GM23338 (cell line): ENCODE results near the gene CCDC179. TPM values are rescaled to one million over a fixed set of nuclear protein-coding genes. Genes with fewer than 3 reads are reported as not detected.
A peak's percentile ranks its signal among the peaks of the same experiment; 100 is the strongest.

ENCODE experiments used
- ATAC-seq: fragments of 200-7000 bp; cut with Tn5 transposase; 3 replicates; pipeline ENCODE4 v1.9.1; 2020
- DNase-seq: peaks from one replicate; pipeline ENCODE4 v3.0.0-alpha.2; 2015; ENCODE audit warnings: low spot score
- H2AFZ ChIP-seq: fragments of 200-600 bp; sonication (generic); 2 replicates; pipeline ENCODE4 v1.8.0; 2016; ENCODE audit warnings: antibody characterized with exemption, mild to moderate bottlenecking, moderate library complexity
- H3F3A ChIP-seq: fragments of 200-600 bp; sonication (generic); replicated peaks from 2 replicates; pipeline ENCODE4 v1.8.0; 2017; ENCODE audit warnings: antibody characterized with exemption, mixed run types, low read depth
- H3K27ac ChIP-seq: fragments of 200-600 bp; sonication (generic); 2 replicates; pipeline ENCODE4 v1.6.1; 2016; ENCODE audit warnings: low read depth
- H3K27me3 ChIP-seq: fragments of 200-600 bp; sonication (generic); 2 replicates; pipeline ENCODE4 v1.8.0; 2016; ENCODE audit warnings: mild to moderate bottlenecking, mixed run types, moderate library complexity; ENCODE audit not compliant: insufficient read depth
- H3K36me3 ChIP-seq: fragments of 200-600 bp; sonication (generic); 2 replicates; pipeline ENCODE4 v1.8.0; 2016; ENCODE audit warnings: mild to moderate bottlenecking; ENCODE audit not compliant: insufficient read depth
- H3K4me1 ChIP-seq: fragments of 200-600 bp; sonication (generic); 2 replicates; pipeline ENCODE4 v1.8.0; 2016; ENCODE audit warnings: mild to moderate bottlenecking, moderate library complexity; ENCODE audit not compliant: insufficient read depth
- H3K4me2 ChIP-seq: fragments of 200-600 bp; sonication (generic); 2 replicates; pipeline ENCODE4 v1.7.1; 2017; ENCODE audit warnings: mixed run types
- H3K4me3 ChIP-seq: fragments of 200-600 bp; sonication (generic); 2 replicates; pipeline ENCODE4 v1.6.1; 2016; ENCODE audit warnings: mixed run types
- H3K79me2 ChIP-seq: fragments of 200-600 bp; sonication (generic); replicated peaks from 2 replicates; pipeline ENCODE4 v1.8.0; 2017; ENCODE audit warnings: mild to moderate bottlenecking; ENCODE audit not compliant: insufficient read depth
- H3K9me2 ChIP-seq: fragments of 200-600 bp; sonication (generic); 2 replicates; pipeline ENCODE4 v1.8.0; 2017; ENCODE audit not compliant: insufficient read depth
- H4K20me1 ChIP-seq: fragments of 200-600 bp; sonication (generic); replicated peaks from 2 replicates; pipeline ENCODE4 v1.8.0; 2017; ENCODE audit warnings: mild to moderate bottlenecking; ENCODE audit not compliant: insufficient read depth
- H3K27ac Mint-ChIP-seq: 2 replicates; pipeline ENCODE4 v1.8.0; 2020; ENCODE audit warnings: inconsistent platforms, mild to moderate bottlenecking, moderate library complexity, mixed read lengths
- H3K27me3 Mint-ChIP-seq: 3 replicates; pipeline ENCODE4 v1.8.0; 2022; ENCODE audit warnings: low read depth, mild to moderate bottlenecking, moderate library complexity, mixed read lengths, inconsistent platforms; ENCODE audit not compliant: insufficient read depth, poor library complexity
- H3K36me3 Mint-ChIP-seq: 3 replicates; pipeline ENCODE4 v1.8.0; 2021; ENCODE audit warnings: low read depth, mild to moderate bottlenecking, inconsistent platforms, moderate library complexity, mixed read lengths
- H3K4me1 Mint-ChIP-seq: 3 replicates; pipeline ENCODE4 v1.8.0; 2020; ENCODE audit warnings: mild to moderate bottlenecking, inconsistent platforms, mixed read lengths
- H3K4me3 Mint-ChIP-seq: 3 replicates; pipeline ENCODE4 v1.8.0; 2021; ENCODE audit warnings: moderate library complexity, mild to moderate bottlenecking, inconsistent platforms, mixed read lengths
- H3K9me3 Mint-ChIP-seq: 3 replicates; pipeline ENCODE4 v1.8.0; 2020; ENCODE audit warnings: moderate library complexity, mild to moderate bottlenecking, inconsistent platforms, mixed read lengths
- CREB1 ChIP-seq: fragments of 250-450 bp; sonication (Bioruptor Pico); IDR thresholded peaks from 2 replicates; pipeline ENCODE4 v1.5.0; 2020; ENCODE audit warnings: low read depth, mild to moderate bottlenecking, moderate library complexity
- CTCF ChIP-seq, 2 experiments: fragments of 200-600 bp in 1 of 2; sonication (generic) in 1 of 2; conservative IDR thresholded peaks; 2 replicates each; pipeline versions ENCODE4 v1.5.1 to v1.6.1; 2016 to 2017; ENCODE audit warnings: antibody characterized with exemption in 2 of 2, low read depth in 2 of 2, mild to moderate bottlenecking in 2 of 2, moderate library complexity in 1 of 2
- ETS1 ChIP-seq: IDR thresholded peaks from 2 replicates; pipeline ENCODE4 v1.6.1; 2016; ENCODE audit warnings: antibody characterized with exemption
- EZH2 ChIP-seq: fragments of 200-600 bp; sonication (generic); IDR thresholded peaks from one replicate; pipeline ENCODE4 v1.8.0; 2017; ENCODE audit warnings: antibody characterized with exemption, mild to moderate bottlenecking, low read depth; ENCODE audit not compliant: unreplicated experiment
- EZH2phosphoT487 ChIP-seq: fragments of 200-600 bp; sonication (generic); IDR thresholded peaks from one replicate; pipeline ENCODE4 v1.8.1; 2018; ENCODE audit warnings: antibody characterized with exemption; ENCODE audit not compliant: unreplicated experiment
- JUNB ChIP-seq: IDR thresholded peaks from one replicate; pipeline ENCODE4 v1.6.1; 2016; ENCODE audit warnings: antibody characterized with exemption; ENCODE audit not compliant: unreplicated experiment
- NANOG ChIP-seq: IDR thresholded peaks from 2 replicates; pipeline ENCODE4 v1.6.1; 2016; ENCODE audit warnings: antibody characterized with exemption, borderline replicate concordance
- POLR2AphosphoS5 ChIP-seq: IDR thresholded peaks from 2 replicates; pipeline ENCODE4 v1.6.1; 2016; ENCODE audit warnings: antibody characterized with exemption, low read depth
- REST ChIP-seq: IDR thresholded peaks from one replicate; pipeline ENCODE4 v1.6.1; 2018; ENCODE audit warnings: antibody characterized with exemption; ENCODE audit not compliant: unreplicated experiment
- STAT1 ChIP-seq: IDR thresholded peaks from one replicate; pipeline ENCODE4 v1.6.1; 2016; ENCODE audit warnings: antibody characterized with exemption; ENCODE audit not compliant: unreplicated experiment
- ZNF114 ChIP-seq: fragments of 250-450 bp; sonication (Bioruptor Pico); IDR thresholded peaks from 2 replicates; pipeline ENCODE4 v1.5.0; 2020; ENCODE audit warnings: mild to moderate bottlenecking, moderate library complexity
- ZNF331 ChIP-seq: fragments of 250-450 bp; sonication (Bioruptor Pico); IDR thresholded peaks from 2 replicates; pipeline ENCODE4 v1.5.0; 2020; ENCODE audit warnings: low read depth, mild to moderate bottlenecking, moderate library complexity
- ZNF462 ChIP-seq: fragments of 250-450 bp; sonication (Bioruptor Pico); IDR thresholded peaks from 2 replicates; pipeline ENCODE4 v1.5.0; 2020; ENCODE audit warnings: mild to moderate bottlenecking, moderate library complexity
- polyA plus RNA-seq: library from polyadenylated mRNA; unstranded; fragments of >200 nt; fragmentation: Nextera tagmentation; extraction: Ambion mirVana; gene quantifications from 2 replicates; pipeline ENCODE4 v1.2.1, GENCODE V29; 2016
- total RNA-seq: library from RNA; depleted of rRNA; stranded (reverse); fragments of >200 nt; shearing (Covaris generic); gene quantifications from 2 replicates; pipeline ENCODE4 v1.2.3, GENCODE V29; 2014

CCDC179 gene
- total and polyA plus RNA-seq, 2 experiments from 2014 or later: not detected

- Histone ChIP-seq H3K36me3 (no peaks in the 10 kb centered on the region), H3K79me2 (no peaks in the 10 kb centered on the region), H3K27me3 (peaks cover 13% of the 10 kb centered on the region), H3K4me3 (peak overlapping the region; percentile 63), H3K4me2 (peak overlapping the region; percentile 82), H3K27ac (no peak overlapping the region), H3K9me2 (no peaks in the 10 kb centered on the region), H3F3A (no peaks in the 10 kb centered on the region), H2AFZ (no peak overlapping the region), H4K20me1 (no peaks in the 10 kb centered on the region), H3K4me1 (peaks cover 12% of the 10 kb centered on the region; the same call in 1 of the 2 replicates)
- no peak for TF ChIP-seq CREB1 (CRISPR knock-in tag)
- no peak for TF ChIP-seq CTCF (conservative IDR thresholded peaks at IDR 0.05; ENCODE audit: low read depth in 2 of 2)
- no peak for TF ChIP-seq NANOG
- no peak for TF ChIP-seq EZH2phosphoT487
- no peak for TF ChIP-seq ZNF462 (CRISPR knock-in tag)
- no peak for TF ChIP-seq POLR2AphosphoS5
- TF ChIP-seq ZNF114 (CRISPR knock-in tag): no peak
- no peak for TF ChIP-seq ETS1
- no peak for TF ChIP-seq EZH2
- TF ChIP-seq JUNB: no peak
- TF ChIP-seq REST: no peak
- no peak for TF ChIP-seq ZNF331 (CRISPR knock-in tag)
- no peak for TF ChIP-seq STAT1
- no peaks in the 10 kb centered on the region for H3K9me3 Mint-ChIP-seq
- H3K27me3 Mint-ChIP-seq: peaks cover 10% of the 10 kb centered on the region
- H3K27ac Mint-ChIP-seq: no peak overlapping the region
- H3K36me3 Mint-ChIP-seq: no peaks in the 10 kb centered on the region
- peak overlapping the region; percentile 91 for H3K4me3 Mint-ChIP-seq
- ATAC-seq (no peak), DNase-seq (no peak)
- peaks cover 16% of the 10 kb centered on the region for H3K4me1 Mint-ChIP-seq
Measured at GRCh38 chr11:22828373-22828772, 31.9 kb downstream of the CCDC179 start.
